HT-29 (cell line): ENCODE measurements around the gene MIER1. TPM values are rescaled to one million over a fixed set of nuclear protein-coding genes. Genes with fewer than 3 reads are reported as not detected.
A peak's percentile ranks its signal among the peaks of the same experiment; 100 is the strongest.
"Not testable (repeated sequence)": the region's sequence is repeated elsewhere in the genome, so short reads cannot be mapped to it uniquely, and the experiment has no call there.

ENCODE experiments used
- DNase-seq: peaks from one replicate; pipeline ENCODE4 v3.0.0-alpha.2; 2015; ENCODE audit warnings: low spot score
- total RNA-seq: library from RNA; depleted of rRNA; stranded (reverse); fragments of >200 nt; shearing (Covaris generic); gene quantifications from 2 replicates; pipeline ENCODE4 v1.2.3, GENCODE V29; 2014

MIER1 gene
- total RNA-seq, 1 experiment from 2014 or later: 12.5 TPM

DNA sequence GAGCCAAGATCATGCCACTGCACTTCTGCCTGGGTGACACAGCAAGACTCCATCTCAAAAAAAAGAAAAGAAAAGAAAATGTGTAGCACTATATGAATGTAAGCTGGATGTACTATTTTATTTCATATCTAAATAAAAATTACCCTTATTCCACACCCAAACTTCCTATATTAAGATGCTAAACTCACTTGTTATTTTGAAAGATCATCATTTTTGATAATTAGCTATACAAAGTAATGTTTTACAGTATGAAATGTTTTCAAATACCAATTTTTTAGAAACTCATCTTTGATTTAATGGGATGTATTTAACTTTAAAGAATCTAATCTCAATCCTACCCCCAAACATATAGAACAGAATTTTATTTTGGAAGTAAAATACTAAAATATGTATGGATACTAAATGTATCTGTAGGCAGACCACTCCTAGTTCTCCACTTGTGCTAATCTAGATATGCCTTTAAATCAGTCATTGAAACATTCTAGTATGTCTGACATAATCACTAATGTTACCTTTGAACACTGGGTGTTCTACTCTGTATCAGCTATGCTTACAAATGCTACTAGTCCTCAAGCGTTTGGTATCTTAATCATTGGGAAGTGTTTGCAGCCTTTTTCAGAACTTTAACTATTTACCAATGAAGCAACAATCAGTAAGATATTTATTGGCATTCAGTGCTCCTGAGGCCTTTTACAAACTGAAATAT, 12.9 kb downstream of the MIER1 start:
- DNase-seq: no peak

GRCh38 chr1:66938613-66939012, 13.8 kb downstream of the MIER1 start:
- no peak for DNase-seq

- DNase-seq: no peak
Observed at GRCh38 chr1:66940981-66941380, 16.2 kb downstream of the MIER1 start.

DNA sequence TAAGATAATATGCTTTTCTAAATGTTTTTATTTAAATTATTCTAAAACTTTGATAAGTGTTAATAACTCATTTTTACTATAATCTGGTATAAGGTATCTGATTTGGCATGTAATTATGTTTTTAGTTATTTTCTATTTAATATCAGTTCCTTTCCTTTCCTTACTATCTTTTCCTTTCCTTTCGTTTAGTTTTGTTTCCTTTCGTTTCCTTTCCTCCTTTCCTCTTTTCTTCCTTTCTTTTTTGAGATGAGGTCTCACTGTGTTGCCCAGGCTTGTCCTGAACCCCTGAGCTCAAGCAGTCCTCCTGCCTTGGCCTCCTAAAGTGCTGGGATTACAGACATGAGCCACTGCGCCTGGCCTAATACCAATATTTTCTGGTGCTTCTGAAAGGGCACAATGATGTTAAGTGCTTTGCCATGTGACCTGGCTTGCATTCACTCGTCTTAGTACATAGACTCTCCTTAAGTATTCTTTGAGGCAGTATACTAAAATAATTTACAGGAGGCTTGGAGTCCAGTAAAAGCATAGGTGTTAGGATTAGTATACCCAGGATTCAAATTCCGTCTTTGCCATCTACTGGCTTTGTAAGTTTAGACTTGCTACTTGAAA, 18.7 kb downstream of the MIER1 start:
- DNase-seq: no peak

GRCh38 chr1:66944330-66945274, 19.8 kb downstream of the MIER1 start:
- DNase-seq: no peak

DNA sequence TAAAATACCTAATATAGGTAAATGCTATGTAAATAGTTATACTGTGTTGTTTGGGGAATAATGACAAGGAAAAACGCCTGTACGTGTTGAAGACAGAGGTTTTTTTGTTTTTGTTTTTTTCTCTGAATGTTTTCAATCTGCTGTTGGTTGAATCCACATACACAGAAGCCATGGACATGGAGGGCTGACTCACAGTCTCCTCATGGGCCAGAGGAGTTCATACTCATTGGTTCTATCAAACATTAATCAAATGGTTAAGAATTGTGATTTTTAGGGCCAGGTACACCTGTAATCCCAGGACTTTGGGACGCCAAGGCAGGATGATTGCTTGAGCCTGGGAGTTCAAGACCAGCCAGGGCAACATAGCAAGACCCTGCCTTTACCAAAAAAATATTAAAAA, 20.5 kb downstream of the MIER1 start:
- no peak for DNase-seq

DNA sequence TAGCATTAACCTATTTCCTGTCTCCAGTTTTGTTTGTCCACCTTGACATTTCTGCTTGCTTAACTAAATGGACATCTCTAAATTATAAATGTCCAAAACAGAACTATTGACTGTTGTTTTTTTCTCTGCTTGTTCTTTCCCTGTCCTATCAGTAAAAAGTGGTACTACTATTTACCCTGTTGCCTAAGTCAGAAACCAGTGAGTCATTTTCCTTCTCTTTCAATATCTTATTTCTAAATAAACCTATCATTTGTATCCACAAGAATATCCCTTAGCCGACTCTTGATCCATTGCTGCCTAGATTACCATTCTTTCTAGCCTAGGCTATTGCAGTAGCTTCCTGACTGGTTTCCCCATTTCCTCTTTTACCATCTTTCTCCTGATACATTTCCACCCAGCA, 22.5 kb downstream of the MIER1 start:
- DNase-seq: no peak

DNA sequence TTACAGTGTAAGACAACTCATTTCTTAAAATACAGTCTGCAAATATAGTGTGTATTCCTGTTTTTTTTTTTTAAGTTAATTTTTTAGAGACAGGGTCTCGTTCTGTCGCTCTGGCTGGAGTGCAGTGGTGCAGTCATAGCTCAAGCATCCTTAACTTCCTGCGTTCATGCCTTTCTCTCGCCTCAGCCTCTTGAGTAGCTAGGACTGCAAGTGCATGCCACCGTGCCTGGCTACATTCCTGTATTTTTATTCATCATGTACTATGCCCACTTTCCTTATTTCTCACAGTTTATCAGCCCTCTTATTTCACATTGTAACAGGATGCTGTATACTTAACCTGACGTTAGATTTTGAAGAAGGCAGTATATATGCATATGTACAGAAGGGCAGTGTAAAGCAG, 26.7 kb downstream of the MIER1 start:
- no peak for DNase-seq

DNA sequence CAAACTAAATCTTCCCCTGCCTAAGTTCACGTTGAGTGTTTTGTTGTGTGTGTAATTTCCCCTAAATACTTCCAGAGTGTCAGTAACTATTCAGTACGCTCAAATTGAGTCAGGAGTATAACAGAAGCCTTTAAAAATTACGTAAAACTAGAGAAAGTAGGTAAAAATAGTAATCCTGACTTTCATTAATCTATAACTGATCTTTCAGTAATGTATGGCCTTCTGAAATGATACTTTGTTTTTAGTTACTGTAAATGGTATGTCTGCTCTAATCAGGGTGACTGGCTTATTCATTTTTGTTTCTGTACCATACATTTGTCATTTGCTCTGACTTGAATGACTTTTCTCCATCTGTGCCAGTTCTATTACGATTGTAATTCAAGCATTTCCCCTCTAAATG, 29.4 kb downstream of the MIER1 start:
- DNase-seq: no peak

- no peak for DNase-seq
Observed at GRCh38 chr1:66957938-66958337, 33.1 kb downstream of the MIER1 start.

DNA sequence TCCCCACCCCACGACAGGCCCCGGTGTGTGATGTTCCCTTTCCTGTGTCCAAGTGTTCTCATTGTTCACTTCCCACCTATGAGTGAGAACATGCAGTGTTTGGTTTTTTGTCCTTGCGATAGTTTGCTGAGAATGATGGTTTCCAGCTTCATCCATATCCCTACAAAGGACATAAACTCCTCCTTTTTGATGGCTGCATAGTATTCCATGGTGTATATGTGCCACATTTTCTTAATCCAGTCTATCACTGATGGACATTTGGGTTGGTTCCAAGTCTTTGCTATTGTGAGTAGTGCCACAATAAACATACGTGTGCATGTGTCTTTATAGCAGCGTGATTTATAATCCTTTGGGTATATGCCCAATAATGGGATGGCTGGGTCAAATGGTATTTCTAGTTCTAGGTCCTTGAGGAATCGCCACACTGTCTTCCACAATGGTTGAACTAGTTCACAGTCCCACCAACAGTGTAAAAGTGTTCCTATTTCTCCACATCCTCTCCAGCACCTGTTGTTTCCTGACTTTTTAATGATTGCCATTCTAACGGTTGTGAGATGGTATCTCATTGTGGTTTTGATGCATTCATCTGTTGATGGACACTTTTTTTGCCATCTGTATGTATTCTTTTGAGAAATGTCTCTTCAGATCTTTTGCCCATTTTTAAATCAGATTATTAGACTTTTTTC, 41.5 kb downstream of the MIER1 start:
- DNase-seq: not testable (repeated sequence)

DNA sequence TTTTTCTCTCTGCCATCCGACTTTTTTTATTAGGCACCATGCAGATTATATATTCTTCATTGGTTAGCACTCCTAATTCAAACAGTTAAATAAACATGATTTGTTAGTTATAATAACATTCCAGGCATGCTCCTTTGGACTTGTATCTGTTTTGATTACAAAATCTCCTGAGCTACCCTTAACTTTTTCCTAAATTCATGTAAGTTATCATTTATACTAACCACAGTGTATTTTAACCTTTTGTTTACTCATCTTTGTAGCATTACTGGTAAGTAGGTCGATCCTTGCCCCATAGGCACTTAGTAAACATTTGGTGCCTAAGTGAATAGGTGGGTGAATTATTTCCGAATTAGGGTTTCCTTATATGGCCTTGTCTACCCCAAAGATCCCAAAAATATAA, 43.8 kb downstream of the MIER1 start:
- no peak for DNase-seq

DNA sequence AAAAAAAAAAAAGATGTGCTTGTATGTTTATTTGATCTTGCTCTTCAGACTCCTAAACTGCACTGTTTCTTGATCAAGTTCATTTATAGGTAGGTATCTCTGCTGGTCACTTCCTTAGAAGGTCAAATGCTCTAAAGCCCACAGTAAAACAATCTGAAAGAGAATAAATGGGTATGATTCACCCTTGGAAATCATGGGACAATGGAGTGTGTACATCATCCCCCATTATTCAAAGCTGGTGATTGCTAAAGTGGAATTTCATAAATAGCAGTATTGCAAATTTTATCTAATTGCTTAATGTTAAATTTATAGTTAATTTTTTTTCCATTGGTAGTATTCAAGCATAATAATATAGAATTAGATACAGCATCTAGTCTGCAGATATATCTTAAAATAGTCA, 53.4 kb downstream of the MIER1 start:
- no peak for DNase-seq

DNA sequence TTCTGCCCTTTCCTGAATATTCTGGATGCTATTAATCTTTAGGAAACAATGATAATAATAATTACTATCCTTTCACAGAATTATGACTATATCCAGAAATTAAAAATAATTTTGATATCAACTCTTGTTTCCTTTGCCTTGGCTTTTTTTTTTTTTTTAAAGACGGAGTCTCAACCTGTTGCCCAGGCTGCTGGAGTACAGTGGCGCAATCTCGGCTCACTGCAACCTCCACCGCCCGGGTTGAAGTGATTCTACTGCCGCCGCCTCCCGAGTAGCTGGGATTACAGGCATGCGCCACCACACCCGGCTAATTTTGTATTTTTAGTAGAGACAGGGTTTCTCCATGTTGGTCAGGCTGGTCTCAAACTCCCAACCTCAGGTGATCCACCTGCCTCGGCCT, 54.8 kb downstream of the MIER1 start:
- DNase-seq: not testable (repeated sequence)

GRCh38 chr1:66980745-66981367, 56.1 kb downstream of the MIER1 start:
- DNase-seq: no peak

DNA sequence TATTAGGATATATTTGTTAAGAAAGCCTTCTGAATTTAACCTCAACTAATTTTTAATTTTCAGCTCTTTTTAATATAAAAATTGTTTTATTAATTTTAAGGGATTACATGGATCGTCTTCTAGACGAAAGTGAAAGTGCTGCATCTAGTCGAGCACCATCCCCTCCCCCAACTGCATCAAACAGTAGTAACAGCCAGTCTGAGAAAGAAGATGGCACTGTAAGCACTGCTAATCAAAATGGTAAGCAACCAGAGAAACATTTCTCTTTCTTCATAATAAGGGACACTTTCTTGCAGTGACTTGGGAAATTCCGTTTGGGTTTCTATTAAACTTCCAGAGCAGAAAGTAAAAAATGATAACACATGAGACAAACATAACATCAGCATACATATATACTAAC, 56.9 kb downstream of the MIER1 start:
- DNase-seq: no peak

GRCh38 chr1:66982561-66983260, 57.9 kb downstream of the MIER1 start:
- DNase-seq: no peak

GRCh38 chr1:66984491-66984890, 59.7 kb downstream of the MIER1 start:
- DNase-seq: peak; percentile 34

DNA sequence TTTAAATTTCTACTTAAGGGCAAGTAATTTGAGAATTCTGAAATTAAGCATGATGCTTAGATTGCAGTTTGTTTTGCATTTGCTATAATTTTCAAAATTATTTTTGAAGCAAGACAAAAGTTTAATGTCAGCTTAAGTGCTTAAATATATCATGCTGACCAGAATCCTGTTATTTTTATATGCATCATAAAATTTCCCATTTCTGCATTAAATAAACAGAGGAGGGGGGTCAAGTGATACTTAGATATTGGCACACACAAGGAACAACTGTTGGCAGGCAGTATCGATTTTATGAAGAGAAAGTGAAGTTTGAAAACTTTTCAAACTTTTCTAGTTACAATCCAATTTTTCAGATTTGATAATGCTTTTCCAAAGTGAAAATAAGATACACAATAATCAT, 61.0 kb downstream of the MIER1 start:
- no peak for DNase-seq

DNA sequence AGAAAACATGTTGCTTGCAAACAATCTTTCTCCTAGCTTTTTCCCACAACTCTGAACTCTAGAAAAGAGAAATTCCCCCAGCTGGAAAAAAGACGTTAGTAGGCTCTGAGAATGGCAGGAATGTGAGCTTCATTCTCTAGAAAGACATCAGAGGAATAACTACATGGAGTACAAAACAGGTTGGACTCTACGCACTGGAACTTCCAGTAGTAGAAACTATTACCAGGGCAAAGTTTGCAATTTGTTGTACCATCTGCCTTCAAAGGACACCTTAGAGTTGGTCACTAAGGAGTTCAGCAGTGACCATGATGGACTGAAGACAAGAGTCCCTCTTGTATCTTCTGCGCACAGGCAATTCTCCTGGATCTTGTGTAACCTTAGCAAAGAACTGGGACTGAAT, 68.3 kb downstream of the MIER1 start:
- DNase-seq: no peak
